ENCODE data around the gene CDH6.

The CDH6 gene

GRCh38 chr5:31204958-31205357 lies 11.5 kb downstream of the CDH6 start:
- no peak for DNase-seq

GRCh38 chr5:31208043-31208442 lies 14.6 kb downstream of the CDH6 start:
- no peak for DNase-seq

GRCh38 chr5:31209334-31209733 lies 15.8 kb downstream of the CDH6 start:
- no peak for DNase-seq

GRCh38 chr5:31211098-31211497 lies 17.6 kb downstream of the CDH6 start:
- DNase-seq, result no peak

- no peak for DNase-seq
Observed at GRCh38 chr5:31213257-31213656, 19.8 kb downstream of the CDH6 start.

- no peak for DNase-seq
Observed at GRCh38 chr5:31213705-31214121, 20.2 kb downstream of the CDH6 start.

- DNase-seq, result no peak
Observed at GRCh38 chr5:31214229-31214628, 20.7 kb downstream of the CDH6 start.

GRCh38 chr5:31215236-31215635 lies 21.8 kb downstream of the CDH6 start:
- DNase-seq, result no peak

- DNase-seq, result no peak
Observed at GRCh38 chr5:31217446-31217845, 24.0 kb downstream of the CDH6 start.

- DNase-seq, result no peak
Observed at GRCh38 chr5:31218978-31219377, 25.5 kb downstream of the CDH6 start.

GRCh38 chr5:31221001-31221400 lies 27.5 kb downstream of the CDH6 start:
- DNase-seq, result no peak

GRCh38 chr5:31225118-31225517 lies 31.6 kb downstream of the CDH6 start:
- DNase-seq, result no peak

- no peak for DNase-seq
Observed at GRCh38 chr5:31225613-31226012, 32.1 kb downstream of the CDH6 start.

- DNase-seq, result no peak
Observed at GRCh38 chr5:31226651-31227050, 33.2 kb downstream of the CDH6 start.

GRCh38 chr5:31229266-31229665 lies 35.8 kb downstream of the CDH6 start:
- no peak for DNase-seq

- DNase-seq, result no peak
Observed at GRCh38 chr5:31231177-31231838, 37.8 kb downstream of the CDH6 start.

GRCh38 chr5:31232273-31232888 lies 38.9 kb downstream of the CDH6 start:
- peak; percentile 6 for DNase-seq

GRCh38 chr5:31235381-31235780 lies 41.9 kb downstream of the CDH6 start:
- no peak for DNase-seq

- no peak for DNase-seq
Observed at GRCh38 chr5:31236339-31236738, 42.9 kb downstream of the CDH6 start.

- no peak for DNase-seq
Observed at GRCh38 chr5:31237174-31237573, 43.7 kb downstream of the CDH6 start.

GRCh38 chr5:31238497-31238896 lies 45.0 kb downstream of the CDH6 start:
- DNase-seq, result no peak

GRCh38 chr5:31244921-31245320 lies 51.4 kb downstream of the CDH6 start:
- DNase-seq, result no peak

GRCh38 chr5:31247381-31247780 lies 53.9 kb downstream of the CDH6 start:
- no peak for DNase-seq

- no peak for DNase-seq
Observed at GRCh38 chr5:31250201-31250600, 56.7 kb downstream of the CDH6 start.

- DNase-seq, result no peak
Observed at GRCh38 chr5:31251032-31251431, 57.5 kb downstream of the CDH6 start.

Data from NCI-H2029 (cell line).